ENCODE results near the gene CCDC200.
A peak's percentile ranks its signal among the peaks of the same experiment; 100 is the strongest.
"Not testable (repeated sequence)": the region's sequence is repeated elsewhere in the genome, so short reads cannot be mapped to it uniquely, and the experiment has no call there.

Gene CCDC200

GRCh38 chr17:43228020-43228782 is at the start of gene CCDC200:
CCDC200 (minus strand) TSS chr17:43228623; CDS start chr17:43228554, 69 bp downstream.
- not testable (repeated sequence) for H3K27me3 Mint-ChIP-seq; H3K4me3 Mint-ChIP-seq; ATAC-seq (replicated peaks); H3K4me1 Mint-ChIP-seq; DNase-seq; H3K27ac Mint-ChIP-seq; H3K9me3 Mint-ChIP-seq
- peaks cover 12 to 14% of the 10 kb centered on the region in 2 donors for H3K36me3 Mint-ChIP-seq

GRCh38 chr17:43272914-43273313 is 44.5 kb upstream of the CCDC200 start:
- H3K4me3 Mint-ChIP-seq, H3K4me1 Mint-ChIP-seq, DNase-seq, H3K36me3 Mint-ChIP-seq, H3K27ac Mint-ChIP-seq, H3K27me3 Mint-ChIP-seq, H3K9me3 Mint-ChIP-seq: not testable (repeated sequence)
- peak; percentile 69 to 80 for ATAC-seq (replicated peaks)

GRCh38 chr17:43272483-43272882 is 44.1 kb upstream of the CCDC200 start:
- peak overlapping the region; percentile 6 to 9 for H3K4me3 Mint-ChIP-seq
- peak; percentile 49 to 57 for ATAC-seq (replicated peaks)
- H3K9me3 Mint-ChIP-seq, H3K4me1 Mint-ChIP-seq, H3K27me3 Mint-ChIP-seq, H3K36me3 Mint-ChIP-seq: not testable (repeated sequence)
- peak; percentile 42 for DNase-seq
- peak overlapping the region; percentile 20 for H3K27ac Mint-ChIP-seq

GRCh38 chr17:43270552-43271504 is 42.4 kb upstream of the CCDC200 start:
- H3K4me1 Mint-ChIP-seq, H3K36me3 Mint-ChIP-seq, H3K27me3 Mint-ChIP-seq, H3K27ac Mint-ChIP-seq, DNase-seq, H3K4me3 Mint-ChIP-seq, H3K9me3 Mint-ChIP-seq: not testable (repeated sequence)
- peak; percentile 68 to 80 for ATAC-seq (replicated peaks)

GRCh38 chr17:43246456-43246855 is 18.0 kb upstream of the CCDC200 start:
- not testable (repeated sequence) for H3K9me3 Mint-ChIP-seq, H3K4me3 Mint-ChIP-seq, H3K36me3 Mint-ChIP-seq, H3K4me1 Mint-ChIP-seq, H3K27me3 Mint-ChIP-seq, H3K27ac Mint-ChIP-seq
- peak; percentile 50 to 62 for ATAC-seq (replicated peaks)
- peak; percentile 89 for DNase-seq

GRCh38 chr17:43240596-43241352 is 12.4 kb upstream of the CCDC200 start:
- not testable (repeated sequence) for H3K27me3 Mint-ChIP-seq, H3K36me3 Mint-ChIP-seq, H3K27ac Mint-ChIP-seq, H3K9me3 Mint-ChIP-seq, H3K4me1 Mint-ChIP-seq, H3K4me3 Mint-ChIP-seq, DNase-seq
- peak; percentile 63 to 72 for ATAC-seq (replicated peaks)

- peak overlapping the region in 1 of 2 donors; percentile 54 for H3K4me3 Mint-ChIP-seq
- peak overlapping the region; percentile 74 for H3K27ac Mint-ChIP-seq
- not testable (repeated sequence) for H3K27me3 Mint-ChIP-seq, H3K9me3 Mint-ChIP-seq, H3K36me3 Mint-ChIP-seq, DNase-seq, H3K4me1 Mint-ChIP-seq
- peak; percentile 64 to 76 for ATAC-seq (replicated peaks)
Measured at GRCh38 chr17:43239597-43239996, 11.2 kb upstream of the CCDC200 start.

GRCh38 chr17:43233877-43234276 is 5.5 kb upstream of the CCDC200 start, which contains the start of gene RNU2-1:
RNU2-1 (minus strand) TSS chr17:43233977.
- DNase-seq; ATAC-seq (replicated peaks); H3K9me3 Mint-ChIP-seq; H3K27ac Mint-ChIP-seq; H3K4me1 Mint-ChIP-seq; H3K27me3 Mint-ChIP-seq; H3K36me3 Mint-ChIP-seq: not testable (repeated sequence)
- H3K4me3 Mint-ChIP-seq: peak within 1 kb of the TSS in 1 of 2 donors; percentile 48

- DNase-seq; H3K9me3 Mint-ChIP-seq; H3K27ac Mint-ChIP-seq; H3K36me3 Mint-ChIP-seq; ATAC-seq (replicated peaks); H3K27me3 Mint-ChIP-seq; H3K4me1 Mint-ChIP-seq: not testable (repeated sequence)
- peak overlapping the region in 1 of 2 donors; percentile 48 for H3K4me3 Mint-ChIP-seq
Measured at GRCh38 chr17:43233263-43233662, 4.8 kb upstream of the CCDC200 start.

- peak overlapping the region; percentile 33 to 65 for H3K4me3 Mint-ChIP-seq
- DNase-seq; H3K4me1 Mint-ChIP-seq; H3K27ac Mint-ChIP-seq; H3K27me3 Mint-ChIP-seq; ATAC-seq (replicated peaks); H3K36me3 Mint-ChIP-seq; H3K9me3 Mint-ChIP-seq: not testable (repeated sequence)
Measured at GRCh38 chr17:43232021-43232699, 3.7 kb upstream of the CCDC200 start.

- H3K36me3 Mint-ChIP-seq, H3K9me3 Mint-ChIP-seq, DNase-seq, H3K27ac Mint-ChIP-seq, H3K27me3 Mint-ChIP-seq, H3K4me1 Mint-ChIP-seq: not testable (repeated sequence)
- peak; percentile 53 to 64 for ATAC-seq (replicated peaks)
- peak overlapping the region in 1 of 2 donors; percentile 62 for H3K4me3 Mint-ChIP-seq
Measured at GRCh38 chr17:43231205-43232020, 3.0 kb upstream of the CCDC200 start.

- H3K4me3 Mint-ChIP-seq: no peak overlapping the region
- H3K27ac Mint-ChIP-seq: no peak overlapping the region
- H3K36me3 Mint-ChIP-seq: peaks cover 14 to 15% of the 10 kb centered on the region in 2 donors
- ATAC-seq (replicated peaks) (no peak), DNase-seq (no peak)
- H3K4me1 Mint-ChIP-seq: peaks cover 1 to 5% of the 10 kb centered on the region in 2 donors
- H3K9me3 Mint-ChIP-seq: no peaks in the 10 kb centered on the region
- no peaks in the 10 kb centered on the region for H3K27me3 Mint-ChIP-seq
Measured at GRCh38 chr17:43226393-43226792, 2.0 kb downstream of the CCDC200 start.

GRCh38 chr17:43224146-43224705 is 4.2 kb downstream of the CCDC200 start:
- Mint-ChIP-seq H3K27ac (peak overlapping the region; percentile 78), H3K4me3 (no peak overlapping the region), H3K9me3 (no peaks in the 10 kb centered on the region), H3K36me3 (peaks cover 19 to 21% of the 10 kb centered on the region in 2 donors), H3K4me1 (peaks cover 9 to 14% of the 10 kb centered on the region in 2 donors), H3K27me3 (no peaks in the 10 kb centered on the region)
- no peak for ATAC-seq (replicated peaks)
- no peak for DNase-seq

Data from stimulated activated naive B cell treated with anti-CD40 and anti-IgM and Interleukin-4, amounts not matched to agents 10 μg/mL and 1 μg/mL and 100 μg/mL, for 72 hours (primary cell).